Effector memory CD4-positive, alpha-beta T cell (primary cell): ENCODE results near the gene CTNND2.
"Not testable (repeated sequence)": the region's sequence is repeated elsewhere in the genome, so short reads cannot be mapped to it uniquely, and the experiment has no call there.

Source experiments
- DNase-seq, 3 donors: peaks; one replicate each; pipeline ENCODE4 v3.0.0-alpha.2; 2020
- H3K27ac ChIP-seq: 2 replicates; pipeline ENCODE4 v1.7.0; 2013; ENCODE audit warnings: mild to moderate bottlenecking, low read length, moderate library complexity; ENCODE audit not compliant: insufficient read depth, poor library complexity, severe bottlenecking
- H3K27me3 ChIP-seq: replicated peaks from 2 replicates; pipeline ENCODE4 v1.7.0; 2013; ENCODE audit warnings: mild to moderate bottlenecking, low read length; ENCODE audit not compliant: insufficient read depth, control insufficient read depth, poor library complexity, severe bottlenecking
- H3K36me3 ChIP-seq: 2 replicates; pipeline ENCODE4 v1.7.0; 2013; ENCODE audit warnings: mild to moderate bottlenecking, low read length, moderate library complexity; ENCODE audit not compliant: control insufficient read depth, insufficient read depth
- H3K4me1 ChIP-seq: 2 replicates; pipeline ENCODE4 v1.7.0; 2013; ENCODE audit warnings: low read length, mild to moderate bottlenecking; ENCODE audit not compliant: control insufficient read depth, insufficient read depth, poor library complexity, severe bottlenecking
- H3K4me3 ChIP-seq: 2 replicates; pipeline ENCODE4 v1.7.0; 2013; ENCODE audit warnings: low read length, low read depth, mild to moderate bottlenecking; ENCODE audit not compliant: insufficient read depth, poor library complexity, severe bottlenecking
- H3K9me3 ChIP-seq: 2 replicates; pipeline ENCODE4 v1.7.0; 2013; ENCODE audit warnings: mild to moderate bottlenecking, low read length, moderate library complexity; ENCODE audit not compliant: control insufficient read depth

The CTNND2 gene

GRCh38 chr5:11427569-11427968 lies 476.7 kb downstream of the CTNND2 start:
- Histone ChIP-seq H3K4me1 (no peaks in the 10 kb centered on the region), H3K27ac (no peak overlapping the region), H3K27me3 (no peaks in the 10 kb centered on the region), H3K4me3 (no peak overlapping the region), H3K9me3 (no peaks in the 10 kb centered on the region), H3K36me3 (no peaks in the 10 kb centered on the region)
- no peak for DNase-seq

DNA sequence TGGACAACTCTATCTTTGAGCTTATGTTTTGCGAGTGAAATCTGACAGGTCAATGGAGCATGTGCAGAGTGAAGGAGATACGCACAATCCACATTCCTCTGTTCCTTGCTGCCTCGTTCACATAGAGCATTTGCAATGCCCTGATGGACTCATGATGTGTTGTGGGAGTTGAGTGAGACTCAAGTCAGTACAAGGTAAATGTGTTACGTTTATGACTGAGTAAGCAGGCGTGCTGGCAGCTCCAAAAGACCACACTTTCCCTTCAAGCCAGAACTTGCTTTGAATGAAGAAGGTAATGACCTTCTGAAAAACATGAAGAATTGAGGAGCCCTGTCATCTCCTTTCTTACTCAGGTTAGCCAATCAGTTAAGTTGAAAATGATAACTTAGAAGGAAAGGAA lies 477.8 kb downstream of the CTNND2 start:
- Histone ChIP-seq H3K4me1 (no peaks in the 10 kb centered on the region), H3K27me3 (no peaks in the 10 kb centered on the region), H3K36me3 (no peaks in the 10 kb centered on the region), H3K9me3 (no peaks in the 10 kb centered on the region), H3K27ac (no peak overlapping the region), H3K4me3 (no peak overlapping the region)
- DNase-seq: no peak

DNA sequence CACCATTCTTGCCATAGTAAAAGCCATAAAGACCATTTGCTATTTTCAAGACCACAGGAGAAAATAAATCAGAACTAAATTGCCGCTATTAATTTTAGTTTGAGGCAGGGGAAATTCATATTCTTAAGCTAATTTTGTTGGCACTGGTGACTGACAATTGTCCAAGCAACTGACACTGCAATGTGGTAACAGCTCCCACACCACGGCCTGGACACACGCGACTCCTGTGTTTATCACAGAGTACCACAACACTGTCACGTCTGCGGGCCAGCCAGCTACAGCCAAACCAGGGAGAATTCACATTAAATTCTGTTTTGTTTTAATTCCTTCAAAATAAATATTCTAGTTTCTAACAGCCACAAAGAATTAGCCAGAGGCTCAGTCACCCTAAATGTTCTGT lies 481.9 kb downstream of the CTNND2 start:
- DNase-seq: no peak
- H3K9me3 ChIP-seq: no peaks in the 10 kb centered on the region

DNA sequence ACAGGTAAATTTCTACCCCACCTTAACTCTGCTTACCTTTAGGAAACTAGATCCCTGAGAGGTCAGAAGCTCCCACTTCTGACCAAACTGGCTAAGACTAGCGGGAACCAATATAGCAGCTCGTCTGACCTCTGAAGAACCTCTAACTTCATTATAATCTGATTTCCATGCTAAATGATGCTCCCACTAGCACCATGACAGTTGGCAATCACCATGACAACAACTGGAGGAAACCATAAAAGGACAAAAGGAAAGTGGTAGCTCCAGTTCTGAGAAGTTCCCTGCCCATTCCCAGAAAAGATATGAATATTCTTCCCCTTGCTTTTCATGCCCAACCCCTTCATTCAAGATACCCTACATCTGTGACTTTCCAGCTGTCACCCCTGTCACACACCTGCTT lies 483.3 kb downstream of the CTNND2 start:
- H3K4me1 ChIP-seq: no peaks in the 10 kb centered on the region
- no peaks in the 10 kb centered on the region for H3K27me3 ChIP-seq

More for the DNA sequence above, 481.9 kb downstream of the CTNND2 start:
- H3K27me3 ChIP-seq: no peaks in the 10 kb centered on the region
- no peaks in the 10 kb centered on the region for H3K36me3 ChIP-seq
- no peak overlapping the region for H3K4me3 ChIP-seq
- H3K4me1 ChIP-seq: no peaks in the 10 kb centered on the region
- H3K27ac ChIP-seq: no peak overlapping the region

GRCh38 chr5:11415751-11416150 lies 488.5 kb downstream of the CTNND2 start:
- Histone ChIP-seq H3K27me3 (no peaks in the 10 kb centered on the region), H3K9me3 (no peaks in the 10 kb centered on the region), H3K27ac (no peak overlapping the region), H3K36me3 (no peaks in the 10 kb centered on the region), H3K4me3 (no peak overlapping the region), H3K4me1 (no peaks in the 10 kb centered on the region)
- DNase-seq: no peak

More for the DNA sequence above, 483.3 kb downstream of the CTNND2 start:
- H3K27ac ChIP-seq: no peak overlapping the region
- H3K36me3 ChIP-seq: no peaks in the 10 kb centered on the region
- DNase-seq: no peak
- no peak overlapping the region for H3K4me3 ChIP-seq
- H3K9me3 ChIP-seq: no peaks in the 10 kb centered on the region

GRCh38 chr5:11414732-11415131 lies 489.5 kb downstream of the CTNND2 start:
- DNase-seq, H3K27me3 ChIP-seq, H3K4me3 ChIP-seq, H3K4me1 ChIP-seq, H3K36me3 ChIP-seq, H3K9me3 ChIP-seq, H3K27ac ChIP-seq: not testable (repeated sequence)

DNA sequence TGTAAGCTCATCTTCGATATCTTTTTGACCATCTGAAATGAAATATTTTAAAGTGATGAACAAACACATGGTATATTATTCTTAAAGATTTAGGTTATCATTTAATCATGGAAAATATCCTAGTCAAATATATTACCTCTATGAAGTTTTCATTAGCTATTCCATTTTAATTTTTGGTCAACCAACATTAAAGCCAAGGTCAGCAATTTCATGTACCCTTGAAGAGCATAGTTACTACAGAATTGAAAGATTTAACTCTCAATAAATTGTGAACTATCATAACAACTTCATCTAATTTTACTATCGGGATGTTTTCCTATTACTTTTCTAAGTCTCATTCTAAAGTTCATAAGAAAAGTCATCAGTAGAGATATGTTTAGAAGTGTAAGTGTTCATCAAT lies 492.6 kb downstream of the CTNND2 start:
- no peaks in the 10 kb centered on the region for H3K36me3 ChIP-seq

DNA sequence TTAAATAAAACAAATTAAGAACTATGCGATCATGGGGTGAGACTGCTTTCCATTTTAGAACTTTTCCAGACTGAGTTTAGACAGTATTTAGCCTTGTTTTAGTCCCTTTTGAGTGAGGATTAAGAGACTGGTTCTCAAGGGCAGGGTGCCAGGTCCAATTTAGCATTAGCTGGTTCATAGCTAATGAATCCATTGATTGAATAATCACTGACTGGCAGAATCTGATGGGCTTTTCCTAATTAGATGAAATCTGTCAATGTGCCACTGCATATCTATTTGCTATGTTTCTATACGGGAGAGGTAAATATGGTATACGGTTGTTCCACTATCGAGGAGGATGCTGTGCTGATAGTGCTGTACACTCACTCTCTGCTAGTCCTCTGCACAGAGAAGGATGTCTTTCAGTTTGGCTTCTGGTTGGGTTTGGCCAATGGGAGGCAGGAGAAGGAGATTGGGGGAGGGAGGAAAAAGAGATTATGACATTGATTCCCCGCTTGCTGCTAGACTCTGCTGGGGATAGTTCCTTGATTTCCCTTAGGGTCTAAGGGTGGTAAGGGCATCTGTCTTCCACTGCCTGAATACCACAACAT lies 496.6 kb downstream of the CTNND2 start:
- Histone ChIP-seq H3K27me3 (no peaks in the 10 kb centered on the region), H3K9me3 (no peaks in the 10 kb centered on the region), H3K27ac (no peak overlapping the region), H3K36me3 (no peaks in the 10 kb centered on the region), H3K4me1 (no peaks in the 10 kb centered on the region), H3K4me3 (no peak overlapping the region)
- no peak for DNase-seq

More for the DNA sequence above, 492.6 kb downstream of the CTNND2 start:
- H3K27me3 ChIP-seq: no peaks in the 10 kb centered on the region
- H3K9me3 ChIP-seq: no peaks in the 10 kb centered on the region
- DNase-seq: no peak
- H3K4me3 ChIP-seq: no peak overlapping the region
- no peaks in the 10 kb centered on the region for H3K4me1 ChIP-seq
- no peak overlapping the region for H3K27ac ChIP-seq

DNA sequence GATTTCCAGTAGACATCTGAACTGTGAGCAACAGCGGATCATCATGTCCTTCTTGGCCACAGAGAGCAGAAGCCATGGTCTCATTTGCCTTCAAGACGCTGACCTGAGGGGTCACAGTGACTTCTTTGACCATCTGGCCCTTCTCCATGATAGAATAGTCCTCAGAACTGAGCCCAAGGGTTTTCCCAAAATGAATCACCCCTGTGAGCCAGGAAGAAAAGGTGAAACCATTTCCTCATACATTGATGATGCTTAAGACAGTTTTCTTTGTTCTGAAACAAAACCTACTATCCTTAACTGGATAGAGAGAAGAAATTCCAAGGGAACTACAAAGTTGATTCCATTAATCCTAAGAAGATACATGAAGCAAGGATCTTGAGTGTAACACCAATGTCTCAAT lies 503.9 kb downstream of the CTNND2 start:
- H3K27me3 ChIP-seq: no peaks in the 10 kb centered on the region
- no peak overlapping the region for H3K4me3 ChIP-seq
- DNase-seq: no peak
- no peaks in the 10 kb centered on the region for H3K36me3 ChIP-seq
- H3K9me3 ChIP-seq: no peaks in the 10 kb centered on the region
- H3K4me1 ChIP-seq: no peaks in the 10 kb centered on the region
- H3K27ac ChIP-seq: no peak overlapping the region

DNA sequence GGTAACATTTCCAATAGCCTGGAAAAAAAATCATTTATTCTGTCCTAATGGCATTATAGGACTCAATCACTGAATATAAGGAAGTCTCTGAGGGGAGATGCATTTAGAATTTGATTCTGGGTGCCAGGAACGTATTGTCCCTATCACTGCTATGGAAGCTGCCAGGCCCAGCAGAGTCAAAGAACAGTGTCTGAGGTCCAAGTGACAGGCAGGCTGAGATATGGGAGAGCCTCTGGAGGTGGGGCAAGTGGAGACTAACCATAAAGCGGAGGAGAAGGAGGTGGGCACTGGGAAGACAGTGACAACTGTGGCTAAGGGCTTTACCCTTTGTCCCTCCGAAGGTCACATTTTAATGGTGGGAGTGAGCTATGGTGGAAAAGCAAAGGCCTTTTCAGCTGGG lies 505.5 kb downstream of the CTNND2 start:
- DNase-seq: no peak
- no peaks in the 10 kb centered on the region for H3K27me3 ChIP-seq
- H3K36me3 ChIP-seq: no peaks in the 10 kb centered on the region
- H3K4me3 ChIP-seq: no peak overlapping the region
- H3K4me1 ChIP-seq: no peaks in the 10 kb centered on the region
- H3K9me3 ChIP-seq: no peaks in the 10 kb centered on the region
- no peak overlapping the region for H3K27ac ChIP-seq
